Astrocyte of the spinal cord (primary cell): ENCODE measurements around the gene NSD2.

Experiments used
- DNase-seq: peaks from one replicate; pipeline ENCODE4 v3.0.0; 2011; ENCODE audit warnings: low read depth, low spot score
- H3K4me3 ChIP-seq: 2 replicates; pipeline ENCODE4 v1.5.1; 2011; ENCODE audit warnings: low read depth, mild to moderate bottlenecking, low read length, moderate library complexity
- CTCF ChIP-seq: IDR thresholded peaks from 2 replicates; pipeline ENCODE4 v1.5.1; 2012; ENCODE audit warnings: low read depth, mild to moderate bottlenecking, low read length, inconsistent platforms
- in situ Hi-C: cut with HindIII; loops from 2 replicates; pipeline ENCODE4 v1.10.0; 2017; ENCODE audit warnings: low sequenced_read_pairs

The NSD2 gene

GRCh38 chr4:1975391-1975801 is 104.2 kb downstream of the NSD2 start:
- in situ Hi-C loops: no loop called here

GRCh38 chr4:1975880-1976279 is 104.7 kb downstream of the NSD2 start:
- no peak for DNase-seq
- TF ChIP-seq CTCF: no peak
- H3K4me3 ChIP-seq: no peak overlapping the region
- in situ Hi-C loops: no loop called here

More at GRCh38 chr4:1975391-1975801, 104.2 kb downstream of the NSD2 start:
- DNase-seq: no peak
- TF ChIP-seq CTCF: no peak
- H3K4me3 ChIP-seq: no peak overlapping the region

DNA sequence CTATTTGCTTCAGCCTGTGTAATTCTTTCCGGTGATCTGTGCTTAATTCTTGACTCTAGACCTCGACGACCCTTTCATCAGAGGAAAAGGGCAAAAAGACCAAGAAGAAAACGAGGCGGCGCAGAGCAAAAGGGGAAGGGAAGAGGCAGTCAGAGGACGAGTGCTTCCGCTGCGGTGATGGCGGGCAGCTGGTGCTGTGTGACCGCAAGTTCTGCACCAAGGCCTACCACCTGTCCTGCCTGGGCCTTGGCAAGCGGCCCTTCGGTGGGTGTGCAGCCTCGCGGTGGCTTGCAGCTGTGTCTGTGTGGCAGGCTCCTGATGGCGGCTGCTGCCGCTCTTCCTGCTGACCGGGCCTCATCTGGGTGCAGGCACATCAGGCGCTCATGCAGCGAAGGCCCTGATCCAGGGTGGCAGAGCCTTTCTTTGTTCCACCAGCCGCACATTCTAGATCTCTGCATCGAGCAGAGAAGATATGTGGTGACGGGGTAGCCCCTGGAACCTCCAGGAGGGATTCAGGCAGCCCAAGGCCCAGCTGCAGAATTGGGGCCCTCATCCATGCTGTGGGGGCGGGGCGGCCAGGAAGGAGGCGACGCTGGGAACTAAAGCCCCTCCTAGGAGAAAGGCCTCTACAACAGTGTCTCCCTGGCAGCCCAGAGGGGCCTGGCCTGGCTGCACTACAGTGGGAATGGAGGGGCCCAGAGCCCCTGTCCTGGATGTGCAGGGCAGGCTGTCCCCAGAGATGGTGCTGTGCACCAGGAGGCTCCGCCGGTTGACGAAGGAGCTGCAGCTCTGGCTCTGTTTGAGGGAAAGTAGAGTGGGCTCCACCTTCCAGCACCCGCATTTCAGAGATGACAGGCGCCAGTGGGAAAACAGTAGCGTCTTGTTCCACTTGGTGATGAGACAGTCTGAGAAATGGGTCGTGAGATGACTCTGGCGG is 105.5 kb downstream of the NSD2 start:
- no peak overlapping the region for H3K4me3 ChIP-seq
- no peak for DNase-seq
- TF ChIP-seq CTCF: no peak
- in situ Hi-C loops: no loop called here

- in situ Hi-C loops: no loop called here
- no peak for DNase-seq
- H3K4me3 ChIP-seq: no peak overlapping the region
- no peak for TF ChIP-seq CTCF
Measured at GRCh38 chr4:1978226-1978625, 107.0 kb downstream of the NSD2 start.

GRCh38 chr4:1978741-1979476 is 107.7 kb downstream of the NSD2 start:
- in situ Hi-C loops: no loop called here
- H3K4me3 ChIP-seq: no peak overlapping the region
- TF ChIP-seq CTCF: no peak
- DNase-seq: no peak

- in situ Hi-C loops: no loop called here
Measured at GRCh38 chr4:1979477-1980196, 108.4 kb downstream of the NSD2 start.

More at GRCh38 chr4:1979477-1980196, 108.4 kb downstream of the NSD2 start:
- no peak for TF ChIP-seq CTCF
- no peak overlapping the region for H3K4me3 ChIP-seq
- no peak for DNase-seq
